GM18526 (cell line): ENCODE data around the gene UGT1A3.

Experiments used
- POLR2A ChIP-seq: IDR thresholded peaks from 3 replicates; pipeline ENCODE4 v1.6.1; 2011; ENCODE audit not compliant: insufficient read length; ENCODE audit errors: extremely low read depth

The UGT1A3 gene

GRCh38 chr2:233746475-233747282 lies 17.8 kb downstream of the UGT1A3 start:
- no peak for TF ChIP-seq POLR2A

GRCh38 chr2:233747283-233747544 lies 18.4 kb downstream of the UGT1A3 start:
- TF ChIP-seq POLR2A: no peak

DNA sequence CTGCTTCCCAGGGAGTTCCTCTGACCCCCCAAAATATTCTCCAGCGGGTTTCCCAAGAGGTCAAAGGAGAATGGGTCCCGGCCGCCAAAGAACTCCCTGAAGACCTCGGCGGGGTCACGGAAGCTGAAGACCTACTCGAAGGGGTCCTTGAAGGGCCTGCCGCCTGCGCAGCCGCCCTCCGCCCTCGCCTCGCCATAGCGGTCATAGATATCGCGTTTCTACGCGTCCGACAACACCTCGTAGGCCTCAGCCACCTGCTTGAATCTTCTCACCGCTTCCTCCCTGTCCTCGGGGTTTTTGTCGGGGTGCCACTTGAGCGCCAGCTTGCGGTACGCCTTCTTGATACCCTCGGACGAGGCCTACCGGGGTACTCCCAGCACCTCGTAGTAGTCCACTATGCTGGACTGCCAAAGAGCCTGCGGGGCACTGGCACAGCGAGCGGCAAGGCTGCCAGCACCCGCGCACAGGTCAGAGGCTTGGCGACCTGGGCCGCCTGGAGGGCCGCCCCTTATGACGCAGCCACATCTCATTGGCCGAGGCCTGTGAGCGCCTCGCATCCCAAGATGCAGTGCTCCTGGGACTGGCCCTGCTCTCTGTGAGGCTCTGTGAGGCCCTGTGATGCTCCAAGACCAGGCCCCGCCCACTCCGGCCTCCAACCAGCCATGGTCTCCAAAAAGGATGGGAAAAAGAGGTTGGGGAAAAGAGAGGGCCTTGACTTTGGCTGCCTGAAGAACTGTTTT lies 26.2 kb downstream of the UGT1A3 start:
- TF ChIP-seq POLR2A: no peak

DNA sequence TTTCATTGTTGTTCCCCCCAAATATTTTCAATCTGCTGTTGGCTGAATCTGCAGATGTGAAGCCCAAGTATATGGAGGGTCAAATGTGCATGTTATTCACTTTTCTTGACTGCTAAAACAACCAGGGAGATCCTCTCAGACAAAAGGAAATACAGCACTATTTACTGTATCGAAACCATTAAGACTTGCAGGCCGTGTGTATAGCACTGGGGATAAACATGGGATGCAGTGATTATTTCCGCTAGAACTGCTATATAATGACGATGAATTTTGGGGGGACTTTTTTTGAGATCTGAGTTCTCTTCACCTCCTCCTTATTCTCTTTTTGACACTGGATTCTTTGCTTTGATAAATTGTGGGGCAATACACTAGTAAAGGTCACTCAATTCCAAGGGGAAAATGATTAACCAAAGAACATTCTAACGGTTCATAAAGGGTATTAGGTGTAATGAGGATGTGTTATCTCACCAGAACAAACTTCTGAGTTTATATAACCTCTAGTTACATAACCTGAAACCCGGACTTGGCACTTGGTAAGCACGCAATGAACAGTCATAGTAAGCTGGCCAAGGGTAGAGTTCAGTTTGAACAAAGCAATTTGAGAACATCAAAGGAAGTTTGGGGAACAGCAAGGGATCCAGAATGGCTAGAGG lies 27.7 kb downstream of the UGT1A3 start:
- no peak for TF ChIP-seq POLR2A

DNA sequence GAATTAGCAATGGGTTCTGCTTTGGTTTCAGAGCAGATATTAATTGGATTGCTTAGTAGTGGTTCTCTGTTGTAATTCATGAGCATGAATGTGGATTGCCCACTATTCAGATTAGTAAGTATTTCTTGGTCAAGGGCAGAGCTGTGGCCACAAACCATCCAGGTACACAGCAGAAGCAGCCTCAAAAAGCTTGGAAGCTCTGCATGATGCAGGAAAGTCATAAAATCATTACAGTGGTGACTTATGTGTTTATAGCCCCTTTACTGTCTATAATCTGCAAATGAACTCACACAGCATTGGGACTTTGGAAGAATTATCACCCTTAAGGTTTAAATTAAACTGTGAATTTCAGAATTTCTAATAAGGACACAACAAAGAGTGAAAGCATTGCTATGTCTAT lies 29.3 kb downstream of the UGT1A3 start:
- no peak for TF ChIP-seq POLR2A

DNA sequence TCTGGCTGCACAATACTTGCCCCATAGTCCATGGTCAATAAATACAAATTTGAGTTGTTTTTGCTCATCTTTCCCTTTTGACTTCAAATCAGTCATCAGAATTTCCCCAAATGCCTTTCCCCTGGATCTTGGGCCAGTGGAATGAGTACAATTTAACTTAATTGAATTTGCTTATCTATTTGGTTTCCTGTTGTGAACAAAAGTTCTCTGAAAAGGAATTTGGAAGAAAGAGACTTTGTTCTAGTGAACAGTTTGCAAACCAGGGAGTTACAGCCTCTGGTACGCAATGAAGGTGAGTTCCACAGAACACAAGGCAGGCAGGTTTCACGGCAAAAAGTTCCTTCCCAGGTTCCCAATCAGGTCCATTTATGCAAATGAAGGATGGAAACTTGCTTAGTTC lies 30.0 kb downstream of the UGT1A3 start:
- no peak for TF ChIP-seq POLR2A

DNA sequence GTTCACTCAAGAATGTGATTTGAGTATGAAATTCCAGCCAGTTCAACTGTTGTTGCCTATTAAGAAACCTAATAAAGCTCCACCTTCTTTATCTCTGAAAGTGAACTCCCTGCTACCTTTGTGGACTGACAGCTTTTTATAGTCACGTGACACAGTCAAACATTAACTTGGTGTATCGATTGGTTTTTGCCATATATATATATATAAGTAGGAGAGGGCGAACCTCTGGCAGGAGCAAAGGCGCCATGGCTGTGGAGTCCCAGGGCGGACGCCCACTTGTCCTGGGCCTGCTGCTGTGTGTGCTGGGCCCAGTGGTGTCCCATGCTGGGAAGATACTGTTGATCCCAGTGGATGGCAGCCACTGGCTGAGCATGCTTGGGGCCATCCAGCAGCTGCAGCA lies 31.2 kb downstream of the UGT1A3 start, which contains the start of gene UGT1A1:
Gene UGT1A1 (plus strand): TSS at position 228 of the 400 bp plus-strand sequence. CDS start 18 bp downstream, at position 246.
- no peak for TF ChIP-seq POLR2A

DNA sequence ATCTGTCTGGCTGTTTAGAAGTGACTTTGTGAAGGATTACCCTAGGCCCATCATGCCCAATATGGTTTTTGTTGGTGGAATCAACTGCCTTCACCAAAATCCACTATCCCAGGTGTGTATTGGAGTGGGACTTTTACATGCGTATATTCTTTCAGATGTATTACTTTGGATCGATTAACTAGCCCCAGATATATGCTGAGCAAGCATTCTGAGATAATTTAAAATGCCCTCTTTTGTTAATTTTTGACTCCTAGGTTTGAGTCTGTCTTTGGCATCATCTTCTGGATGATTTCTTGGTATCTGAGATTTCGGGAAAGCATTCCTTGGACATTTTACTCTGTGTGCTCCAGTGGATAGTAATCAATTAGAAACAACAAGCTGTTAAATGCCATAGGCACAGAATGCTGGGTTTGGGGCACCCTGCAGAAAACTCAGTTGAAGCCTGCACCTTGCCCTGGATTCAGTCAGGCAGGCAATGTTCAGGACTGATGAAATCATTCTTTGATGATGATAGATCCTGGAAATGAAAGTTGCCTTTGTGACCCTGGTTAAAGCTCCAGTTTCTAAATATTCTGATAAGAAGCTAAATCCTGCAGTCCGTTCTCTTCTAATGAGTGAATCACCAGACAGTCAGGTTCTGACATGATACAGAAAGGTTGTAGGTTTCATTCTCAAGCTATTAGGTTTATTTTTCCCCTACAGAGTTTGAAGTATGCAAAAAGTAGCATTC lies 32.4 kb downstream of the UGT1A3 start:
- no peak for TF ChIP-seq POLR2A

GRCh38 chr2:233764264-233764663 lies 35.4 kb downstream of the UGT1A3 start:
- no peak for TF ChIP-seq POLR2A

DNA sequence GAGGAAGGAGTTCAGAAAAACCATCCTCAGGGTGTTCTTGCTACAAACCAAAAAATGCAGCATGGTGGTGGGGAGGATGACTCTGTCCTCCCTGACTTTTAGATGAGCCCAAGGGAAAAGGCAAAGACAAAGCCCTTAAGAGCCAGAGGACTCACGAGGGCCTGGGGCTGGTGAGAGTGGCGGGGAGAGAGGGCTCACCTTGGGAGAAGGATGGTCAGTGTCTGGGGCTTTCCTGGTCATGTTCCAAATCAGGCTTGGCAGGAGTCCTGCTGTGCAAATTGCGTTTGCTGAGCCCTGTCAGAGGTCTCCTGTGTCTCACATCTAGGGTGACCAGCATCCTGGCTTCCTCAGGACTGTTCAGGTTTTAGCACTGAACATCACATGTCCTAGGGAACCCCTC lies 35.9 kb downstream of the UGT1A3 start:
- TF ChIP-seq POLR2A: no peak

DNA sequence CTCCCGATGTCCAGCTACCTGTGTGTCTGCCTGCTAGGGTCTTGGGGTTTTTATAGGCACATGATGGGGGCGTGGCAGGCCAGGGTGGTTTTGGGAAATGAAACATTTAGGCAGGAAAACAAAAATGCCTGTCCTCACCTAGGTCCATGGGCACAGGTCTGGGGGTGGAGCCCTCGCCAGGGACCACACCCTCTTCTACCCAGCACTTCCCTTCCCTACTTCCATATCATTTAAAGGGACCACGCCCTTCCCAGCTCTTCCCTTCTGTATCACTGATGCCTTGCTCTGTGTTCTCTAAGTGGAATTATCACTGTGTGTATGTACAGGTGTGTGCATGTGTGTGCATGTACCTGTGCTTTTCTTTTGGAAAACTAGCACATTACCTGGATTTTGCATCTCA lies 37.6 kb downstream of the UGT1A3 start:
- no peak for TF ChIP-seq POLR2A

DNA sequence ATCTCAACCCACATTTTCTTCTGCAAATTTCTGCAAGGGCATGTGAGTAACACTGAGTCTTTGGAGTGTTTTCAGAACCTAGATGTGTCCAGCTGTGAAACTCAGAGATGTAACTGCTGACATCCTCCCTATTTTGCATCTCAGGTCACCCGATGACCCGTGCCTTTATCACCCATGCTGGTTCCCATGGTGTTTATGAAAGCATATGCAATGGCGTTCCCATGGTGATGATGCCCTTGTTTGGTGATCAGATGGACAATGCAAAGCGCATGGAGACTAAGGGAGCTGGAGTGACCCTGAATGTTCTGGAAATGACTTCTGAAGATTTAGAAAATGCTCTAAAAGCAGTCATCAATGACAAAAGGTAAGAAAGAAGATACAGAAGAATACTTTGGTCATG lies 39.2 kb downstream of the UGT1A3 start:
- no peak for TF ChIP-seq POLR2A

GRCh38 chr2:233769260-233769659 lies 40.4 kb downstream of the UGT1A3 start:
- TF ChIP-seq POLR2A: no peak

GRCh38 chr2:233772153-233772552 lies 43.3 kb downstream of the UGT1A3 start:
- no peak for TF ChIP-seq POLR2A

DNA sequence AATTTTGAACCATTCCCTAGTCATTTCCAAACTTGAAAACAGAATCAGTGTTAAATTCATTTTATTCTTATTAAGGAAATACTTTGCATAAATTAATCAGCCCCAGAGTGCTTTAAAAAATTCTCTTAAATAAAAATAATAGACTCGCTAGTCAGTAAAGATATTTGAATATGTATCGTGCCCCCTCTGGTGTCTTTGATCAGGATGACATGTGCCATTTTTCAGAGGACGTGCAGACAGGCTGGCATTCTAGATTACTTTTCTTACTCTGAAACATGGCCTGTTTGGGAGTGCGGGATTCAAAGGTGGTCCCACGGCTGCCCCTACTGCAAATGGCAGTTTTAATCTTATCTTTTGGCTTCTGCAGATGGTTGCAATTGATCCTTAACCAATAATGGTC lies 43.7 kb downstream of the UGT1A3 start:
- no peak for TF ChIP-seq POLR2A
